HCT116 (cell line): ENCODE measurements around the gene RLF. TPM values are rescaled to one million over a fixed set of nuclear protein-coding genes. Genes with fewer than 3 reads are reported as not detected.

Experiments
- ATAC-seq: fragments of 200-7000 bp; cut with Tn5 transposase; 2 replicates; pipeline ENCODE4 v1.9.1; 2020; ENCODE audit warnings: mild to moderate bottlenecking, moderate library complexity
- BruUV-seq: library from RNA; stranded (reverse); fragments of 400-500 nt; replicated peaks from 2 replicates; lab custom pipeline; 2021; lab: Mats Ljungman, UMichigan
- CTCF ChIA-PET: fragments of 300-600 bp; sonication (Branson Sonifier 250); formaldehyde crosslinking; loops from one replicate; lab custom pipeline; 2021; ENCODE audit warnings: antibody characterized with exemption; lab: Charles Lee
- POLR2A ChIA-PET: fragments of 300-600, 350-600 bp; sonication (Branson Sonifier 250); formaldehyde crosslinking; loops from one replicate; lab custom pipeline; 2021; ENCODE audit warnings: antibody characterized with exemption; lab: Charles Lee
- RAD21 ChIA-PET, 2 experiments: fragments of 300-600 bp; sonication (Branson Sonifier 250); formaldehyde crosslinking; loops; one replicate each; lab custom pipeline; 2023; ENCODE audit warnings: low total read pairs in 2 of 2; ENCODE audit not compliant: uncharacterized antibody in 2 of 2, unreplicated experiment in 2 of 2, low non-redundant PET in 1 of 2; lab: Charles Lee
- DNase-seq: peaks from one replicate; pipeline ENCODE4 v3.0.0-alpha.2; 2010; ENCODE audit warnings: low read depth, low spot score
- H2AFZ ChIP-seq: fragments of 200-600 bp; shearing (Covaris generic), sonication (generic); 2 replicates; pipeline ENCODE4 v1.6.1; 2017; ENCODE audit warnings: low read depth, mixed run types, mixed read lengths, antibody characterized with exemption, low read length; ENCODE audit not compliant: poor library complexity, severe bottlenecking
- H3K27ac ChIP-seq: 2 replicates; pipeline ENCODE4 v1.5.1; 2012; ENCODE audit warnings: low read depth, low read length
- H3K27me3 ChIP-seq: fragments of 200-600 bp; sonication (generic); 2 replicates; pipeline ENCODE4 v1.6.1; 2016; ENCODE audit warnings: mixed run types, low read length, mixed read lengths; ENCODE audit not compliant: insufficient read depth
- H3K36me3 ChIP-seq, 2 experiments: fragments of 200-500 bp in 1 of 2; fragments of 200-600 bp in 1 of 2; sonication (Bioruptor generic) in 1 of 2; sonication (generic) in 1 of 2; 2 replicates each; pipeline versions ENCODE4 v1.5.1 to v1.6.1; 2014 to 2016; ENCODE audit warnings: low read length in 2 of 2, inconsistent platforms in 1 of 2, mixed read lengths in 1 of 2, mixed run types in 1 of 2; ENCODE audit not compliant: insufficient read depth in 2 of 2, control insufficient read depth in 1 of 2
- H3K4me1 ChIP-seq, 2 experiments: fragments of 200-600 bp in 1 of 2; sonication (generic) in 1 of 2; 2 replicates each; pipeline versions ENCODE4 v1.5.1 to v1.6.1; 2012 to 2017; ENCODE audit warnings: low read length in 2 of 2, inconsistent platforms in 1 of 2, mild to moderate bottlenecking in 1 of 2, mixed read lengths in 1 of 2, mixed run types in 1 of 2, moderate library complexity in 1 of 2; ENCODE audit not compliant: insufficient read depth in 2 of 2, control insufficient read depth in 1 of 2
- H3K4me2 ChIP-seq: fragments of 200-600 bp; sonication (generic); 2 replicates; pipeline ENCODE4 v1.6.1; 2017; ENCODE audit warnings: mixed run types, low read length, mixed read lengths
- H3K4me3 ChIP-seq, 2 experiments: fragments of 200-600 bp in 1 of 2; sonication (generic) in 1 of 2; replicated peaks in 1 of 2; 2 replicates each; pipeline ENCODE4 v1.5.1; 2011 to 2016; ENCODE audit warnings: low read length in 2 of 2, control low read depth in 1 of 2, low read depth in 1 of 2, mild to moderate bottlenecking in 1 of 2, mixed read lengths in 1 of 2, mixed run types in 1 of 2
- H3K79me2 ChIP-seq: fragments of 200-600 bp; sonication (generic); 2 replicates; pipeline ENCODE4 v1.6.1; 2017; ENCODE audit warnings: mild to moderate bottlenecking, mixed run types, low read length, moderate library complexity, mixed read lengths; ENCODE audit not compliant: insufficient read depth
- H3K9ac ChIP-seq: fragments of 200-600 bp; sonication (generic); 2 replicates; pipeline ENCODE4 v1.6.1; 2016; ENCODE audit warnings: low read length, mixed read lengths
- H3K9me2 ChIP-seq: fragments of 200-600 bp; sonication (generic), shearing (Covaris generic); 2 replicates; pipeline ENCODE4 v1.6.1; 2017; ENCODE audit warnings: mixed run types, mild to moderate bottlenecking, moderate library complexity; ENCODE audit not compliant: insufficient read depth
- H3K9me3 ChIP-seq, 2 experiments: fragments of 200-500 bp in 1 of 2; fragments of 200-600 bp in 1 of 2; sonication (Bioruptor generic) in 1 of 2; sonication (generic) in 1 of 2; 2 replicates each; pipeline ENCODE4 v1.6.1; 2014 to 2017; ENCODE audit warnings: low read length in 2 of 2, mixed read lengths in 2 of 2, inconsistent platforms in 1 of 2, low read depth in 1 of 2, mild to moderate bottlenecking in 1 of 2, mixed run types in 1 of 2, moderate library complexity in 1 of 2; ENCODE audit not compliant: control insufficient read depth in 1 of 2, insufficient read depth in 1 of 2
- H4K20me1 ChIP-seq: fragments of 200-600 bp; sonication (generic), shearing (Covaris generic); 2 replicates; pipeline ENCODE4 v1.6.1; 2017; ENCODE audit warnings: mixed run types, mild to moderate bottlenecking, moderate library complexity; ENCODE audit not compliant: insufficient read depth
- ATF3 ChIP-seq: IDR thresholded peaks from 2 replicates; pipeline ENCODE4 v1.6.1; 2012
- CEBPB ChIP-seq: IDR thresholded peaks from 2 replicates; pipeline ENCODE4 v1.6.1; 2012; ENCODE audit warnings: low read depth
- CTCF ChIP-seq, 3 experiments: fragments of 200-600 bp in 1 of 3; sonication (generic) in 1 of 3; IDR thresholded peaks in 2 of 3; conservative IDR thresholded peaks in 1 of 3; 2 replicates each; pipeline ENCODE4 v1.5.1; 2012 to 2017; ENCODE audit warnings: low read depth in 2 of 3, low read length in 2 of 3, antibody characterized with exemption in 1 of 3, borderline replicate concordance in 1 of 3, control low read depth in 1 of 3, mild to moderate bottlenecking in 1 of 3, mixed read lengths in 1 of 3, mixed run types in 1 of 3, moderate library complexity in 1 of 3; ENCODE audit not compliant: insufficient read depth in 1 of 3
- ELF1 ChIP-seq: IDR thresholded peaks from 2 replicates; pipeline ENCODE4 v1.6.1; 2012; ENCODE audit warnings: low read depth, borderline replicate concordance
- EZH2 ChIP-seq: fragments of 200-600 bp; sonication (generic); IDR thresholded peaks from 2 replicates; pipeline ENCODE4 v1.6.1; 2017; ENCODE audit warnings: antibody characterized with exemption, mixed run types
- FOSL1 ChIP-seq: IDR thresholded peaks from 2 replicates; pipeline ENCODE4 v1.6.1; 2012; ENCODE audit warnings: low read depth
- JUND ChIP-seq: IDR thresholded peaks from 2 replicates; pipeline ENCODE4 v1.6.1; 2012
- POLR2A ChIP-seq: IDR thresholded peaks from 2 replicates; pipeline ENCODE4 v1.7.0; 2011; ENCODE audit warnings: borderline replicate concordance; ENCODE audit not compliant: insufficient read depth, insufficient read length; ENCODE audit errors: extremely low read depth
- RAD21 ChIP-seq: IDR thresholded peaks from 2 replicates; pipeline ENCODE4 v1.6.1; 2012; ENCODE audit warnings: low read depth, mild to moderate bottlenecking
- REST ChIP-seq: IDR thresholded peaks from 2 replicates; pipeline ENCODE4 v1.6.1; 2012; ENCODE audit warnings: low read depth
- SIN3A ChIP-seq: IDR thresholded peaks from 2 replicates; pipeline ENCODE4 v1.6.1; 2012; ENCODE audit warnings: low read depth
- SP1 ChIP-seq: IDR thresholded peaks from 2 replicates; pipeline ENCODE4 v1.6.1; 2012; ENCODE audit warnings: low read depth
- SRF ChIP-seq: IDR thresholded peaks from 2 replicates; pipeline ENCODE4 v1.6.1; 2012; ENCODE audit warnings: low read depth
- TCF7L2 ChIP-seq: IDR thresholded peaks from 2 replicates; pipeline ENCODE4 v1.7.0; 2011; ENCODE audit warnings: borderline replicate concordance, inconsistent platforms; ENCODE audit not compliant: insufficient read depth, insufficient read length; ENCODE audit errors: extremely low read depth
- YY1 ChIP-seq: IDR thresholded peaks from 2 replicates; pipeline ENCODE4 v1.6.1; 2011; ENCODE audit warnings: low read length, low read depth, moderate library complexity, mild to moderate bottlenecking; ENCODE audit not compliant: insufficient replicate concordance; ENCODE audit errors: extremely low read depth
- ZBTB33 ChIP-seq: IDR thresholded peaks from 2 replicates; pipeline ENCODE4 v1.6.1; 2011; ENCODE audit warnings: mild to moderate bottlenecking, low read length, moderate library complexity; ENCODE audit not compliant: insufficient replicate concordance; ENCODE audit errors: extremely low read depth
- ZFX ChIP-seq: fragments of 450-650 bp; IDR thresholded peaks from 2 replicates; pipeline ENCODE4 v1.6.1; 2017
- ZNF274 ChIP-seq: fragments of 200-500 bp; sonication (Bioruptor generic); IDR thresholded peaks from 2 replicates; pipeline ENCODE4 v1.6.1; 2014; ENCODE audit warnings: mild to moderate bottlenecking, low read depth, low read length, inconsistent platforms
- intact Hi-C: fragments of 100-400 bp; cut with micrococcal nuclease; formaldehyde crosslinking; loops from 2 replicates; pipeline ENCODE4 v1.10.0; 2022
- total RNA-seq: library from RNA; stranded (reverse); gene quantifications from one replicate; pipeline ENCODE4 v1.2.1, GENCODE V29; 2021; ENCODE audit not compliant: unreplicated experiment

Gene RLF
- total RNA-seq, 1 experiment from 2014 or later = 20.5 TPM

- POLR2A ChIA-PET = no interaction called here
- no peaks in the 10 kb centered on the region; a peak in 1 of 4 replicates for H3K36me3 ChIP-seq
These were observed 62.9 kb downstream of the RLF start for GRCh38 chr1:40224040-40224439.

More at GRCh38 chr1:40224040-40224439, 62.9 kb downstream of the RLF start:
- Histone ChIP-seq H3K9me2 (no peaks in the 10 kb centered on the region), H3K4me3 (no peak overlapping the region), H4K20me1 (no peaks in the 10 kb centered on the region), H3K79me2 (peaks cover 26% of the 10 kb centered on the region), H3K9ac (no peak overlapping the region), H3K27ac (no peak overlapping the region), H3K4me2 (no peak overlapping the region), H3K27me3 (no peaks in the 10 kb centered on the region), H2AFZ (no peak overlapping the region), H3K4me1 (no peaks in the 10 kb centered on the region), H3K9me3 (no peaks in the 10 kb centered on the region)
- intact Hi-C loops = no loop called here
- RAD21 ChIA-PET = interaction anchor here in 1 of 2 experiments (0.7 kb wide), 1 partner anchor 35 kb away, joined by 4 read pairs; no protein-coding TSS in a partner anchor
- no peak for TF ChIP-seq FOSL1
- no peak for TF ChIP-seq JUND
- no peak for TF ChIP-seq ZFX
- TF ChIP-seq ZBTB33 = no peak
- TF ChIP-seq EZH2 = no peak
- no peak for TF ChIP-seq ATF3
- no peak for TF ChIP-seq SIN3A
- no peak for TF ChIP-seq SP1
- TF ChIP-seq YY1 = no peak
- no peak for TF ChIP-seq CTCF (IDR thresholded peaks at IDR 0.05 in 2 of 3, conservative IDR thresholded peaks at IDR 0.05 in 1 of 3; ENCODE audit: borderline replicate concordance in 1 of 3, insufficient read depth in 1 of 3, low read depth in 2 of 3, low read length in 2 of 3)
- TF ChIP-seq POLR2A = no peak
- no peak for TF ChIP-seq SRF
- TF ChIP-seq RAD21 = no peak
- TF ChIP-seq ZNF274 = no peak
- no peak for TF ChIP-seq REST
- TF ChIP-seq CEBPB = no peak
- TF ChIP-seq ELF1 = no peak
- no peak for TF ChIP-seq TCF7L2
- BruUV-seq = no TSS peak
- DNase-seq = no peak
- no peak for ATAC-seq
- CTCF ChIA-PET = interaction anchor here (1.2 kb wide), 1 partner anchor 17 kb away, joined by 4 read pairs; no protein-coding TSS in a partner anchor
